Right atrium auricular region (tissue), 2 donors: ENCODE measurements around the gene PPP1R13B. TPM values are rescaled to one million over a fixed set of nuclear protein-coding genes. Genes with fewer than 3 reads are reported as not detected.

Experiments
- DNase-seq: peaks from one replicate; pipeline ENCODE4 v3.0.0-alpha.2; 2019; ENCODE audit warnings: low spot score
- H3K27ac ChIP-seq, 2 donors: fragments of 200-600 bp; sonication (generic); 1 replicate in 1 of 2; 2 replicates in 1 of 2; pipeline ENCODE4 v1.5.1; 2016 to 2019
- H3K27me3 ChIP-seq, 2 donors: fragments of 200-600 bp; sonication (generic); one replicate each; pipeline versions ENCODE4 v1.5.1 to v1.6.0; 2017 to 2019
- H3K36me3 ChIP-seq: fragments of 200-600 bp; sonication (generic); one replicate; pipeline ENCODE4 v1.5.1; 2016
- H3K4me1 ChIP-seq, 2 donors: fragments of 200-600 bp; sonication (generic); one replicate each; pipeline versions ENCODE4 v1.5.1 to v1.6.0; 2017 to 2019
- H3K4me3 ChIP-seq, 2 donors: fragments of 200-600 bp; sonication (generic); 1 replicate in 1 of 2; 2 replicates in 1 of 2; pipeline ENCODE4 v1.5.1; 2017 to 2019; ENCODE audit warnings: mild to moderate bottlenecking in 1 of 2, moderate library complexity in 1 of 2
- H3K9me3 ChIP-seq, 2 donors: fragments of 200-600 bp; sonication (generic); one replicate each; pipeline ENCODE4 v1.5.1; 2019
- total RNA-seq, 2 donors: library from RNA; depleted of rRNA; stranded (reverse); fragments of >200 nt; gene quantifications; one replicate each; pipeline ENCODE4 v1.1.0, GENCODE V29; 2016
- TF ChIP-seq, protein P1 (sequence below), 2 donors: fragments of 200-600 bp; sonication (generic); IDR thresholded peaks; one replicate each; pipeline ENCODE4 v1.5.1; 2019; ENCODE audit warnings: antibody characterized with exemption in 2 of 2

The PPP1R13B gene
- total RNA-seq, 2 donors from 2014 or later, result 45.7 to 47.8 TPM

DNA sequence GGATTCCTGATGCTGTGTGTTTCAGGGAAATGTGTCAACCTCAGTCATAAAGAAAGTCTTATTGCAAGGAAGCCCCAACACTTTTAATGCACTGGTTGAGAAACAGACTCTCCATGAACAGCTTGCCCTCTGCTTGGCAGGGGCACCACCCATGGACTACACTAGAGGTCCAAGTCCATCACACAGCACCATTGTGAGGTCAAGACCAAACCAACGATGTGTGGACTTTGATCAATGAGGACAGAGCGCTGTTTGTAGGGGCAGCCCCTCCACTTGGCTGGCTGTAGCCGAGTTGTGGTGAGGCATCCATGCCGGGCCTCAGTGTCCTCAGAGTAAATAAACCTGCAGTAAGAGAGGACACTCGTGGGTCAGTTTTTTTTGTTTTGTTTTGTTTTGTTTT, 102.0 kb downstream of the PPP1R13B start:
- H3K27ac ChIP-seq, result no peak overlapping the region
- no peaks in the 10 kb centered on the region for H3K27me3 ChIP-seq
- no peak for DNase-seq
- TF ChIP-seq, protein P1, sequence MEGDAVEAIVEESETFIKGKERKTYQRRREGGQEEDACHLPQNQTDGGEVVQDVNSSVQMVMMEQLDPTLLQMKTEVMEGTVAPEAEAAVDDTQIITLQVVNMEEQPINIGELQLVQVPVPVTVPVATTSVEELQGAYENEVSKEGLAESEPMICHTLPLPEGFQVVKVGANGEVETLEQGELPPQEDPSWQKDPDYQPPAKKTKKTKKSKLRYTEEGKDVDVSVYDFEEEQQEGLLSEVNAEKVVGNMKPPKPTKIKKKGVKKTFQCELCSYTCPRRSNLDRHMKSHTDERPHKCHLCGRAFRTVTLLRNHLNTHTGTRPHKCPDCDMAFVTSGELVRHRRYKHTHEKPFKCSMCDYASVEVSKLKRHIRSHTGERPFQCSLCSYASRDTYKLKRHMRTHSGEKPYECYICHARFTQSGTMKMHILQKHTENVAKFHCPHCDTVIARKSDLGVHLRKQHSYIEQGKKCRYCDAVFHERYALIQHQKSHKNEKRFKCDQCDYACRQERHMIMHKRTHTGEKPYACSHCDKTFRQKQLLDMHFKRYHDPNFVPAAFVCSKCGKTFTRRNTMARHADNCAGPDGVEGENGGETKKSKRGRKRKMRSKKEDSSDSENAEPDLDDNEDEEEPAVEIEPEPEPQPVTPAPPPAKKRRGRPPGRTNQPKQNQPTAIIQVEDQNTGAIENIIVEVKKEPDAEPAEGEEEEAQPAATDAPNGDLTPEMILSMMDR (IDR thresholded peaks at IDR 0.05), result no peak
- no peak overlapping the region for H3K4me3 ChIP-seq
- H3K36me3 ChIP-seq, result peaks cover 84% of the 10 kb centered on the region
- H3K4me1 ChIP-seq, result peaks cover 0 to 3% of the 10 kb centered on the region in 2 donors
- H3K9me3 ChIP-seq, result no peaks in the 10 kb centered on the region

DNA sequence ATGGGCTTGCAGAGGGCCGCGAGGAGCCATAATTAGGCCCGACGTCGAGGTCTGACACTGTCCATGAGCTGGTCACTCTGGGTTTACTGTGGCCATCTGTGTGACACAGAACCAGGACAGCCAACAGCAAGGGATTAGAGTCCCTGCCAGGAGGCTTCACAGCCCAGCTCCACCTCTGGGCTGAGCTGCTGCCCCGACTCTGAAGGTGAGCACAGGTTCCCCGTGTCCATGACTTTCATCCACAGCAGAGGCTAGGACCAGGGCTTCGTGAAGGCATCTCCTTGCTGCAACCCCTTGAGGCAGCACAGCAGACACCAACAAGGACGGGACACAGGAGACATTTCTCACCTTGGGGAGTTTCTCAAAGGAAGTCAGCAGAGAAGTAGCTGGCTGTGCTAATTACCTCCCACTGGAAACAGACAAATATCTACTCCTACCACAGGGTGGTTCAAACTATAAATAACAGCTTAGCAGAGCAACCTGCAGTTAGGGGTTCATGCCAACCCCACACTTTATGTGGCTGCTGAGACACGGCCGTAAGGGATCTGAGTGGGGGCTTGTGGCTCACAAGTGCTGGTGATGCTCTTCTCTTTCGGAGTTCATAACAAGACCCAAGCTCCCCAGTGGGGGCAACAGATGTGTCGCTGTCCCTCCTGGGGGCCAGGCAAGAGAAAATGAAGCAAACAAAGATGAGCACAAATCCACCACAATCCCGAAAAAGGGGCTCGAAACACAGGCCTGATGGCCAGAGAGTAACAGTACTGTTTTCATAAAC, 102.6 kb downstream of the PPP1R13B start:
- Histone ChIP-seq H3K4me3 (no peak overlapping the region), H3K27ac (no peak overlapping the region), H3K36me3 (peaks cover 84% of the 10 kb centered on the region), H3K27me3 (no peaks in the 10 kb centered on the region), H3K9me3 (no peaks in the 10 kb centered on the region), H3K4me1 (peaks cover 0 to 3% of the 10 kb centered on the region in 2 donors)
- DNase-seq, result no peak
- TF ChIP-seq, protein P1 (IDR thresholded peaks at IDR 0.05), result no peak

DNA sequence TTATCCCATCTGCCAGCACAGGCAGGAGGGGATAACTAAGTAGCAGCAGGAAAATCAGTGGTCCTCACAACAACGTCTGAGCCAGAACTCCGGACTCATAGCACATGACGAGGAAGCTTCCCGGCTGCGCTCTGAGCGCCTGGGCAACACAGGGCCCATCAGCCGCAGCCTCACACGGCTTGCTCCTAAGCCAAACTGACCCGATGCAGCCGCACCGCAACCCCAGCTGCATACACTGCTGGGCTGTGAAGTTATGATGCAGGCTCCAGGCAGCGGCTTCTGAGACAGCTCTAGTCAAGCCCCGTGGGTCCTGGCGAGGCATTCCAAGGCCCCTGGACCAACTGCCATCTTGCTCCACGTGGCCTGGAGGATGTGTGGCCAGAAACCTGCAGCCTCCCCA, 103.7 kb downstream of the PPP1R13B start:
- H3K36me3 ChIP-seq, result peaks cover 84% of the 10 kb centered on the region
- H3K27ac ChIP-seq, result no peak overlapping the region
- TF ChIP-seq, protein P1 (IDR thresholded peaks at IDR 0.05), result no peak
- H3K27me3 ChIP-seq, result no peaks in the 10 kb centered on the region
- no peaks in the 10 kb centered on the region for H3K9me3 ChIP-seq
- H3K4me3 ChIP-seq, result no peak overlapping the region
- DNase-seq, result no peak
- H3K4me1 ChIP-seq, result peaks cover 0 to 3% of the 10 kb centered on the region in 2 donors

DNA sequence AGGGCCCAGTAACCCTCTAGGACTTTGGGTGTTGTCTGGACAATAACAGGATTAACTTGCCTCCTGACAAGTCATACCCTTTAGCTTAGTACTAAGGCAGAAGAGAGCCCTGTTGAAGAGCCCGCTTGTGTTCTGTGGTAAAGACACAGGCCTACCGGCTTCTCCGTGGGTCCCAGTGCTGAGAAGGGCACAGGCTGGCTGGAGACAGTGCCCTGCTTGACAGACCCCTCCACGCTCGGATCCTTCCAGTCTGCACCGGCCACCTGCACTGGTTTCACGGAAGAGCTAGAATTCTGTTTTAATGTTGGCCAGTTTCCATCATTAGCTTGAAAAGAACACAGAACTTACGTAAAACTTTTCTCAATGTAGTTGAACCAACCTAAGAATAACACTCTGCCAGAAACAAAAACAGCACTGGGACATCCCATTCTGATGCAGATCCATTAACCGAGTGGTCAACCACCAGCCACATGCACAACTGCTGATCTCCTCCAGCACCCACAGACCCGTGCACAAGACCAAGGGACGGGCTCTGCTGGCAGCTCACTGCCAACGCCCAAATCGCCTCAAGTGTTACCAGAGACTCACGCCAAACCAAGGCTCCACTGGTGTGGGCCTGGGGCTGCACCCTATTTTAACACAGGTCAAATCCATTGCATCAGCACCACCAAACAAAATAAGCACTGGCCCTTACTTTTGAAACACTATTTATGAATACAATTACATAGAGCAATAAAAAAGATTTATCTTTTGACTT, 104.7 kb downstream of the PPP1R13B start:
- Histone ChIP-seq H3K27me3 (no peaks in the 10 kb centered on the region), H3K36me3 (peaks cover 85% of the 10 kb centered on the region), H3K4me1 (peaks cover 0 to 3% of the 10 kb centered on the region in 2 donors), H3K9me3 (no peaks in the 10 kb centered on the region), H3K4me3 (no peak overlapping the region), H3K27ac (no peak overlapping the region)
- TF ChIP-seq, protein P1 (IDR thresholded peaks at IDR 0.05), result no peak
- DNase-seq, result no peak

DNA sequence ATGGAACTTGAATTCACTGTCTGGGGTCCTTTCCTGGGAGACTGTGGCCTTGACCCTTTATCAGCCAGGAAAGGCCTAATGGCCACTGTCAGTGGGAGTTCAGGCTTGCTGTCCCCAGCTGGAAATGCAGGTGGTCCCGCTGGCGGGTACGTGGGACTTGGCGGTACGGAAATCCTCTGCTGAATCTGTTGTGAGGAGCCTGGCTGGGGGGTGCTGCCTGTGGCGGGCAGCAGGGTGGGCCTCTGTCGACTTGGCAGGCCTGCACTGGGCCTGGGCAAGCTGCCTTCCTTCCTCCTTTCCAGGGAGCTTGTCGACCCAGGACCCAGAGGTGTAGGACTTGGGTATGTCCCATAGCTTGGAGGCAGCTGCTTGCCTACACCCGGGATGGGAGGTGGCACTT, 105.5 kb downstream of the PPP1R13B start:
- no peak overlapping the region for H3K27ac ChIP-seq
- H3K36me3 ChIP-seq, result peaks cover 85% of the 10 kb centered on the region
- H3K4me1 ChIP-seq, result peaks cover 0 to 3% of the 10 kb centered on the region in 2 donors
- no peak overlapping the region for H3K4me3 ChIP-seq
- H3K9me3 ChIP-seq, result no peaks in the 10 kb centered on the region
- no peak for DNase-seq
- no peaks in the 10 kb centered on the region for H3K27me3 ChIP-seq
- TF ChIP-seq, protein P1 (IDR thresholded peaks at IDR 0.05), result no peak
